ENCODE results near the gene CARNS1.

DNA sequence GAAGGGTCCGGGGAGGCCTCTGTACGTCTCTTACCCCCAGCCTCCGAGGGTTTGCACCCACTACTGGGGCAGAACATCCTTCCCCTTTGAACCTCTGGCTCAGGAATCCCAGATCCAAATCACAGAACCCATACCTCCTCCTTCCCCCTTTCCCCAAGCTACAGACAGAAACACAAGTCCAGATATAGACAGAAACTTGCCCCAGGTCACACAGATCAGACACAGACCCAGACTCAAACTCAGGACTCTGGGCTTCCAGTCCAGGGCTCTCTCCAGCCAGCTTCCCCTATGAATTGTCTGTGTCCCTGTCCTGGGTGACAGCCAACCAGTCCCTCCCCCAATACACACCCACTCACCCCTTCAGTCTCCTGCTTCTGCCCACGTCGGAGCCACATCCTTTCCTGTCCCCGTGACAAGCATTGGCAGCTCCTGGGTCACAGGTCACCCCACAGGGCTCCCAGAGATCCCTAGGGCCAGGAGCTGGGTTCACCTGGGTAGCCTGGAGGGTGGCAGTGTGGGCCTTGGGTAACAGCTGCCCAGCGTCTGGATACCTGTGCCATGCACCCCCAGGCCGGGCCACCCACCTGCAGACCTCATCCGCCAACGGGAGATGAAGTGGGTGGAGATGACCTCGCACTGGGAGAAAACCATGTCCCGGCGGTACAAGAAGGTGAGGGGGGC, 10.8 kb upstream of the CARNS1 start:
- no peak for TF ChIP-seq POLR2AphosphoS5 (IDR thresholded peaks at IDR 0.05; ENCODE audit: borderline replicate concordance, low read depth, low read length)
- TF ChIP-seq FOXP2 (optimal IDR thresholded peaks at IDR 0.05; ENCODE audit: control extremely low read depth, extremely low read length, insufficient read depth): no peak
